CD8-positive, alpha-beta memory T cell (primary cell): ENCODE data around the gene OTOA. TPM values are rescaled to one million over a fixed set of nuclear protein-coding genes. Genes with fewer than 3 reads are reported as not detected.
"Not testable (repeated sequence)": the region's sequence is repeated elsewhere in the genome, so short reads cannot be mapped to it uniquely, and the experiment has no call there.

Experiments used
- CTCF ChIA-PET: fragments of 350-600 bp; sonication (Branson Sonifier 250); formaldehyde crosslinking; loops from one replicate; lab custom pipeline; 2021; ENCODE audit warnings: antibody characterized with exemption; lab: Charles Lee
- POLR2A ChIA-PET: fragments of 350-600 bp; sonication (Branson Sonifier 250); formaldehyde crosslinking; loops from one replicate; lab custom pipeline; 2021; ENCODE audit warnings: antibody characterized with exemption; lab: Charles Lee
- DNase-seq, 5 donors: peaks; one replicate each; pipeline versions ENCODE4 v3.0.0 to v3.0.0-alpha.2; 2020 to 2022; ENCODE audit warnings: mixed read lengths in 1 of 5
- H3K27ac ChIP-seq: one replicate; pipeline ENCODE4 v1.7.0; 2013; ENCODE audit warnings: low read depth, mild to moderate bottlenecking, low read length, moderate library complexity
- H3K27me3 ChIP-seq: 2 replicates; pipeline ENCODE4 v1.7.0; 2013; ENCODE audit warnings: low read length, mild to moderate bottlenecking; ENCODE audit not compliant: insufficient read depth, poor library complexity, severe bottlenecking
- H3K36me3 ChIP-seq: 2 replicates; pipeline ENCODE4 v1.7.0; 2013; ENCODE audit warnings: mild to moderate bottlenecking, low read length, moderate library complexity; ENCODE audit not compliant: insufficient read depth
- H3K4me1 ChIP-seq: 2 replicates; pipeline ENCODE4 v1.7.0; 2013; ENCODE audit warnings: mild to moderate bottlenecking, low read length, moderate library complexity; ENCODE audit not compliant: insufficient read depth
- H3K4me3 ChIP-seq: 2 replicates; pipeline ENCODE4 v1.7.0; 2013; ENCODE audit warnings: mild to moderate bottlenecking, low read length
- H3K9me3 ChIP-seq: 2 replicates; pipeline ENCODE4 v1.7.0; 2013; ENCODE audit warnings: mild to moderate bottlenecking, low read length
- H3K27ac Mint-ChIP-seq, 8 donors: one replicate each; pipeline ENCODE4 v1.8.0; 2020 to 2021; ENCODE audit warnings: mixed read lengths in 8 of 8, mild to moderate bottlenecking in 6 of 8, inconsistent platforms in 3 of 8, moderate library complexity in 3 of 8
- H3K27me3 Mint-ChIP-seq, 2 donors: one replicate each; pipeline ENCODE4 v1.8.0; 2020 to 2021; ENCODE audit warnings: mixed read lengths in 2 of 2, mild to moderate bottlenecking in 1 of 2, moderate library complexity in 1 of 2
- H3K36me3 Mint-ChIP-seq, 3 donors: one replicate each; pipeline ENCODE4 v1.8.0; 2020 to 2021; ENCODE audit warnings: mixed read lengths in 3 of 3, inconsistent platforms in 1 of 3, mild to moderate bottlenecking in 1 of 3
- H3K4me1 Mint-ChIP-seq, 3 donors: one replicate each; pipeline ENCODE4 v1.8.0; 2020 to 2021; ENCODE audit warnings: mixed read lengths in 3 of 3, inconsistent platforms in 1 of 3, mild to moderate bottlenecking in 1 of 3
- H3K4me3 Mint-ChIP-seq, 7 donors: one replicate each; pipeline ENCODE4 v1.8.0; 2020 to 2021; ENCODE audit warnings: mixed read lengths in 7 of 7, mild to moderate bottlenecking in 6 of 7, moderate library complexity in 4 of 7, inconsistent platforms in 2 of 7
- H3K9me3 Mint-ChIP-seq, 5 donors: one replicate each; pipeline ENCODE4 v1.8.0; 2020 to 2022; ENCODE audit warnings: mixed read lengths in 5 of 5, mild to moderate bottlenecking in 3 of 5, moderate library complexity in 2 of 5, inconsistent platforms in 1 of 5
- polyA plus RNA-seq: library from polyadenylated mRNA; unstranded; fragments of 300-500 nt; fragmentation: Illumina TruSeq; gene quantifications from one replicate; pipeline ENCODE4 v1.2.3, GENCODE V29; 2021
- total RNA-seq, 2 experiments: library from RNA; stranded (reverse); gene quantifications; one replicate each; pipeline ENCODE4 v1.2.3, GENCODE V29; 2021

The OTOA gene
- total and polyA plus RNA-seq, 3 experiments from 2014 or later = 0.09 TPM; not detected in 1

DNA sequence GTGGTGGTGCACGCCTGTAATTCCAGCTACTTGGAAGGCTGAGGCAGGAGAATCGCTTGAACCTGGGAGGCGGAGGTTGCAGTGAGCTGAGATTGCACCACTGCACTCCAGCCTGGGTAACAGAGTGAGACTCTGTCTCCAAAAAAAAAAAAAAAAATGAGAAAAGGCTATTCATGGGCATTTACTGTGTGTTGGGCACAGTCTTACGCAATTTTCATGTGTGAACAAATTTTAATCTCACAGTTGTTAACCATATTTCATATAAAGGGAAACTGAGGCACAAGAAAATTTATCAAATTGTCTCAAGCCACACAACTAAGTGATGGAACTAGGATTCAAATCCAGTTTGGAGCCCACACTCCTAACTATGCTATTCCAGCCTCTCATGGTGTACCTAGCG lies 16.9 kb downstream of the OTOA start:
- H3K4me1 ChIP-seq, H3K9me3 ChIP-seq, H3K4me3 Mint-ChIP-seq, DNase-seq, H3K4me3 ChIP-seq, POLR2A ChIA-PET, H3K9me3 Mint-ChIP-seq, H3K27ac ChIP-seq, H3K27me3 ChIP-seq, H3K36me3 Mint-ChIP-seq, CTCF ChIA-PET, H3K36me3 ChIP-seq, H3K4me1 Mint-ChIP-seq: not testable (repeated sequence)
- peak overlapping the region in 1 of 8 donors; percentile 9 for H3K27ac Mint-ChIP-seq
- peaks cover 7 to 26% of the 10 kb centered on the region in 2 donors for H3K27me3 Mint-ChIP-seq

GRCh38 chr16:21683184-21683583 lies 19.4 kb downstream of the OTOA start:
- Mint-ChIP-seq H3K36me3 (no peaks in the 10 kb centered on the region), H3K27me3 (peaks cover 7 to 22% of the 10 kb centered on the region in 2 donors), H3K9me3 (no peaks in the 10 kb centered on the region), H3K27ac (no peak overlapping the region), H3K4me3 (no peak overlapping the region), H3K4me1 (no peaks in the 10 kb centered on the region)
- Histone ChIP-seq H3K4me1 (no peaks in the 10 kb centered on the region), H3K4me3 (no peak overlapping the region), H3K27ac (no peak overlapping the region), H3K36me3 (no peaks in the 10 kb centered on the region), H3K9me3 (no peaks in the 10 kb centered on the region), H3K27me3 (no peaks in the 10 kb centered on the region)
- ChIA-PET POLR2A (no interaction called here), CTCF (interaction anchor here (2.8 kb wide), 1 partner anchor 26 kb away, joined by 10 read pairs; no protein-coding TSS in a partner anchor)
- DNase-seq = no peak

DNA sequence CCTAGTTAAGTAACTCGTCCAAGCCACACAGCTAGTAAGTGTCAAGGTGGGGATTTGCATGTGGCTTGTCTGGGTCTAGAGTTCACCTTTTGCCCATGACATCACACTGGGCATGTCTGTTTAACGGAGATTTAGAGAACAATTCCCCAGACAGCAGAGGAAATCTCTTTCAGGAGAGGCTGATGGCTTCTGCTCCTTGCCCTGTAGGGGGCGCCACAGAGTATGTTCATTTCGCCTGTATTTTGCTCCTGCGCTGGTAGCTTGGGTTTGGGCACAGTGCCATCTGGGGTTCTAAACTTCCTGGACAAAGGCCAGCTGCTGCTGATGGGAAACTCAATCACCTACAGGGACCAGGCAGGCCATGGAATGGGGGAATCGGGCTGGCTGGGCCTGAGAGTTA lies 20.4 kb downstream of the OTOA start:
- Histone ChIP-seq H3K4me3 (no peak overlapping the region), H3K27me3 (no peaks in the 10 kb centered on the region), H3K36me3 (no peaks in the 10 kb centered on the region), H3K4me1 (no peaks in the 10 kb centered on the region), H3K27ac (no peak overlapping the region), H3K9me3 (no peaks in the 10 kb centered on the region)
- H3K36me3 Mint-ChIP-seq = peaks cover 0 to 6% (median 0%) of the 10 kb centered on the region in 3 donors
- peaks cover 0 to 5% (median 0%) of the 10 kb centered on the region in 5 donors for H3K9me3 Mint-ChIP-seq
- no peaks in the 10 kb centered on the region for H3K4me1 Mint-ChIP-seq
- no peak overlapping the region for H3K27ac Mint-ChIP-seq
- H3K27me3 Mint-ChIP-seq = peaks cover 7 to 17% of the 10 kb centered on the region in 2 donors
- peak in 3 of 5 donors; percentile 5 to 18 (median 15) for DNase-seq
- ChIA-PET CTCF (interaction anchor here (2.8 kb wide), 1 partner anchor 27 kb away, joined by 10 read pairs; no protein-coding TSS in a partner anchor), POLR2A (no interaction called here)
- no peak overlapping the region for H3K4me3 Mint-ChIP-seq

DNA sequence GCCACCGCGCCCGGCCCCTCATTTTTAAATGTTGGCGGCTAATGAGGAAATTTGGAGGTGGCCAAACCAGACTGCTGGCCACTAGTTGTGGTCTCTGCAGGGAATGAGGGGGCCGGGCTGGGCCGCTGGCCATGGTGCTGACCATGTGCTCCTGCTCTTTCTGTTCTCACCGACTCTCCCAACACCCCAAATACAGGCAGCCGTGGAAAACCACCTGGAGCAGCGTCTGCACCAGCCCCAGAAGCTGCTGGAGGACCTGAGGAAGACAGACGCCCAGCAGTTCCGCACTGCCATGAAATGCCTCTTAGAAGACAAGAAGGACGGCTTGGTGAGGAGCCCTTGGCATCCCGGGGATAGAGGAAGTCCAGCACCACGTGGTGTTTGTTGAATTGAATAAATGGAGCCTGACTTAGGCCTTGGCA lies 21.3 kb downstream of the OTOA start:
- Histone ChIP-seq H3K27me3 (no peaks in the 10 kb centered on the region), H3K9me3 (no peaks in the 10 kb centered on the region), H3K4me1 (no peaks in the 10 kb centered on the region), H3K36me3 (no peaks in the 10 kb centered on the region), H3K27ac (no peak overlapping the region), H3K4me3 (no peak overlapping the region)
- Mint-ChIP-seq H3K27me3 (peaks cover 10 to 16% of the 10 kb centered on the region in 2 donors), H3K4me1 (no peaks in the 10 kb centered on the region), H3K36me3 (peaks cover 0 to 6% (median 0%) of the 10 kb centered on the region in 3 donors), H3K9me3 (peaks cover 0 to 5% (median 0%) of the 10 kb centered on the region in 5 donors), H3K27ac (no peak overlapping the region), H3K4me3 (no peak overlapping the region)
- ChIA-PET POLR2A (no interaction called here), CTCF (interaction anchor here (2.8 kb wide), 1 partner anchor 28 kb away, joined by 10 read pairs; no protein-coding TSS in a partner anchor)
- no peak for DNase-seq

DNA sequence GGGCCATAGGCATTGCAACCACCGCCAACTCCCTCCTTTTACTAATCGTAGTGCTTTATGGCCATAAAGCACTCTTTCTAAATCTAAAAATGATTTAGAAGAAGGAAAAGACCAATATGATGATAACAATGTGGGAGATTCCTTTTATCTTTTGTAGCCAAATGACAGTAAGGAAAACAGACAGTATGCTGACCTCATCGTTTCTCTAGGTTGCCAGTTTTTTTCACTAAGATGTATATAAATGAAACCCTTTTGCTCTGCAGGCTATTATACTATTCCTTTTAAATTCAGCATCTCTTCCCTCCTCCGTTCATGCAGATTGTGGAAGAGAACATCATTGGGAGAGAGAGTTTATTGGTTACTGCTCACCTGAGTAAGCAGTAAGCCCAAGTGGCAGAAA lies 25.3 kb downstream of the OTOA start:
- peaks cover 0 to 5% (median 0%) of the 10 kb centered on the region in 5 donors for H3K9me3 Mint-ChIP-seq
- CTCF ChIA-PET = no interaction called here
- peaks cover 7 to 11% of the 10 kb centered on the region in 2 donors for H3K27me3 Mint-ChIP-seq
- no peak overlapping the region for H3K4me3 Mint-ChIP-seq
- Histone ChIP-seq H3K4me1 (no peaks in the 10 kb centered on the region), H3K27ac (no peak overlapping the region), H3K9me3 (no peaks in the 10 kb centered on the region), H3K36me3 (no peaks in the 10 kb centered on the region), H3K27me3 (no peaks in the 10 kb centered on the region), H3K4me3 (no peak overlapping the region)
- H3K4me1 Mint-ChIP-seq = no peaks in the 10 kb centered on the region
- POLR2A ChIA-PET = no interaction called here
- no peak for DNase-seq
- no peak overlapping the region for H3K27ac Mint-ChIP-seq
- peaks cover 0 to 6% (median 0%) of the 10 kb centered on the region in 3 donors for H3K36me3 Mint-ChIP-seq

DNA sequence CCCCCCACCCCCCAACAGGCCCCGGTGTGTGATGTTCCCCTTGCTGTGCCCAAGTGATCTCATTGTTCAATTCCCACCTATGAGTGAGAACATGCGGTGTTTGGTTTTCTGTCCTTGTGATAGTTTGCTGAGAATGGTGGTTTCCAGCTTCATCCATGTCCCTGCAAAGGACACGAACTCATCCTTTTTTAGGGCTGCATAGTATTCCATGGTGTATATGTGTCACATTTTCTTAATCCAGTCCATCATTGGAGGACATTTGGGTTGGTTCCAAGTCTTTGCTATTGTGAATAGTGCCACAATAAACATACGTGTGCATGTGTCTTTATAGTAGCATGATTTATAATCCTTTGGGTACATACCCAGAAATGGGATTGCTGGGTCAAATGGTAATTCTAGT lies 27.2 kb downstream of the OTOA start:
- H3K9me3 ChIP-seq, H3K27me3 ChIP-seq, H3K36me3 Mint-ChIP-seq, H3K4me3 Mint-ChIP-seq, H3K4me3 ChIP-seq, H3K4me1 ChIP-seq, H3K36me3 ChIP-seq, H3K4me1 Mint-ChIP-seq, POLR2A ChIA-PET, DNase-seq, H3K9me3 Mint-ChIP-seq, H3K27ac ChIP-seq, CTCF ChIA-PET, H3K27ac Mint-ChIP-seq: not testable (repeated sequence)
- peaks cover 7 to 11% of the 10 kb centered on the region in 2 donors for H3K27me3 Mint-ChIP-seq

- no peaks in the 10 kb centered on the region for H3K9me3 Mint-ChIP-seq
- no peaks in the 10 kb centered on the region for H3K36me3 Mint-ChIP-seq
- ChIA-PET POLR2A (no interaction called here), CTCF (no interaction called here)
- Histone ChIP-seq H3K4me1 (no peaks in the 10 kb centered on the region), H3K27me3 (no peaks in the 10 kb centered on the region), H3K4me3 (no peak overlapping the region), H3K27ac (no peak overlapping the region), H3K9me3 (no peaks in the 10 kb centered on the region), H3K36me3 (no peaks in the 10 kb centered on the region)
- H3K4me1 Mint-ChIP-seq = no peaks in the 10 kb centered on the region
- H3K4me3 Mint-ChIP-seq = no peak overlapping the region
- no peak overlapping the region for H3K27ac Mint-ChIP-seq
- no peak for DNase-seq
- peaks cover 7 to 15% of the 10 kb centered on the region in 2 donors for H3K27me3 Mint-ChIP-seq
Measured at GRCh38 chr16:21694609-21695008, 30.8 kb downstream of the OTOA start.

DNA sequence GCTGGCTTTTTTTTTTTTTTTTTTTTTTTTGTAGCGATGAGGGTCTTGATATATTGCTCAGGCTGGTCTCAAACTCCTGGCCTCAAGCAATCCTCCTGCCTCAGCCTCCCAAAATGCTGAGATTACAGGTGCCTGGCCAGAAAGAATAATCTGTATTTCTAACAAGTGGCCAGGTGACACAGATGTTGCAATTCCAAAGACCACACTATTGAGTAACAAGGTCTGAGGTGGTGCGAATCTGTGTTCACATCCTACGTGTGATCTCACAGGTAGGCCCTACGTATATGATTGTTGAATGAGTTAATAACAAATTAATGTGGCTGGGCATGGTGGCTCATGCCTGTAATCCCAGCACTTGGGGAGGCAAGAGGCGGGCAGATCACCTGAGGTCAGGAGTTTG lies 33.3 kb downstream of the OTOA start:
- no peak overlapping the region for H3K4me3 ChIP-seq
- Mint-ChIP-seq H3K9me3 (no peaks in the 10 kb centered on the region), H3K36me3 (no peaks in the 10 kb centered on the region), H3K4me3 (no peak overlapping the region), H3K27ac (no peak overlapping the region), H3K27me3 (peaks cover 1 to 11% of the 10 kb centered on the region in 2 donors), H3K4me1 (no peaks in the 10 kb centered on the region)
- DNase-seq = no peak
- ChIA-PET CTCF (interaction anchor here (2.2 kb wide), 1 partner anchor 40 kb away, joined by 6 read pairs; no protein-coding TSS in a partner anchor), POLR2A (no interaction called here)
- H3K27me3 ChIP-seq = no peaks in the 10 kb centered on the region
- H3K4me1 ChIP-seq = no peaks in the 10 kb centered on the region
- H3K9me3 ChIP-seq = no peaks in the 10 kb centered on the region
- no peaks in the 10 kb centered on the region for H3K36me3 ChIP-seq
- no peak overlapping the region for H3K27ac ChIP-seq
